Skeletal muscle tissue (tissue), 1 donor: ENCODE measurements around the gene CAPS2. TPM values are rescaled to one million over a fixed set of nuclear protein-coding genes. Genes with fewer than 3 reads are reported as not detected.

Experiments
- total RNA-seq: library from RNA; depleted of rRNA; stranded (reverse); fragments of >200 nt; gene quantifications from one replicate; pipeline ENCODE4 v1.2.3, GENCODE V29; 2014

CAPS2 gene
- total RNA-seq, 1 donor from 2014 or later, result 6.8 TPM

Other genes with a start within 250 kb of the CAPS2 start
- gene KCNC2, start 120.5 kb downstream of the CAPS2 start, total RNA-seq, result 0.52 TPM
- gene GLIPR1L1, start 4.3 kb upstream of the CAPS2 start, total RNA-seq, result not detected
- not detected for gene GLIPR1L2, start 60.8 kb upstream of the CAPS2 start, total RNA-seq
- gene GLIPR1, start 150.4 kb upstream of the CAPS2 start, total RNA-seq, result 5.7 TPM
- gene KRR1, start 181.3 kb upstream of the CAPS2 start, total RNA-seq, result 8.9 TPM